GM12891 (cell line): ENCODE data around the gene SAMD8.
"Not testable (repeated sequence)": the region's sequence is repeated elsewhere in the genome, so short reads cannot be mapped to it uniquely, and the experiment has no call there.

Source experiments
- DNase-seq: peaks from one replicate; pipeline ENCODE4 v3.0.0; 2011; ENCODE audit warnings: low spot score; ENCODE audit not compliant: insufficient read length
- FAIRE-seq: peaks from 2 replicates; lab custom pipeline; 2011; peaks lifted over from hg19 to GRCh38; lab: Jason Lieb, UNC
- PAX5 ChIP-seq: IDR thresholded peaks from 2 replicates; pipeline ENCODE4 v1.6.1; 2011; ENCODE audit warnings: low read length, moderate library complexity, mild to moderate bottlenecking; ENCODE audit not compliant: insufficient read depth, severe bottlenecking
- POLR2A ChIP-seq: IDR thresholded peaks from 2 replicates; pipeline ENCODE4 v1.6.1; 2011; ENCODE audit warnings: low read depth, low read length, control low read depth
- POLR2AphosphoS5 ChIP-seq: IDR thresholded peaks from 2 replicates; pipeline ENCODE4 v1.6.1; 2011; ENCODE audit warnings: low read depth, low read length, control low read depth
- POU2F2 ChIP-seq: IDR thresholded peaks from 2 replicates; pipeline ENCODE4 v1.6.1; 2011; ENCODE audit warnings: low read depth, mild to moderate bottlenecking, control low read depth, low read length, moderate library complexity
- SPI1 ChIP-seq: IDR thresholded peaks from 2 replicates; pipeline ENCODE4 v1.6.1; 2011; ENCODE audit warnings: low read depth, low read length, control low read depth
- TAF1 ChIP-seq: IDR thresholded peaks from 2 replicates; pipeline ENCODE4 v1.6.1; 2011; ENCODE audit warnings: low read depth, low read length, control low read depth

SAMD8 gene

GRCh38 chr10:75106242-75106641 lies 5.2 kb upstream of the SAMD8 start:
- DNase-seq (no peak), FAIRE-seq (no peak)
- TF ChIP-seq SPI1 (no peak), POU2F2 (peak; percentile 52; the same call in 1 of the 2 replicates)

DNA sequence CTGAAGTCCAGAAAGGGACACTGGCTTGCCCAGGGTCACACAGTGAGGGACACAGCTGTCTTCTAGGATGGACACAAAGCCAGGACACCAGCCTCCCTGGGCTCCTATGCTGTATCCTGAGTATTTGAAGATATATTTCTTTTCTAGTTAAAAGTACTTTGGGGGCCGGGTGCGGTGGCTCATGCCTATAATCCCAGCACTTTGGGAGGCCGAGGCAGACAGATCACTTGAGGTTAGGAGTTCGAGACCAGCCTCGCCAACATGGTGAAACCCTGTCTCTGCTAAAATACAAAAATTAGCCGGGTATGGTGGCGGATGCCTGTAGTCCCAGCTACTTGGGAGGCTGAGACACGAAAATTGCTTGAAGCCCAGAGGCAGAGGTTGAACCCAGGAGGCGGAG lies 4.6 kb upstream of the SAMD8 start:
- FAIRE-seq, DNase-seq: not testable (repeated sequence)

DNA sequence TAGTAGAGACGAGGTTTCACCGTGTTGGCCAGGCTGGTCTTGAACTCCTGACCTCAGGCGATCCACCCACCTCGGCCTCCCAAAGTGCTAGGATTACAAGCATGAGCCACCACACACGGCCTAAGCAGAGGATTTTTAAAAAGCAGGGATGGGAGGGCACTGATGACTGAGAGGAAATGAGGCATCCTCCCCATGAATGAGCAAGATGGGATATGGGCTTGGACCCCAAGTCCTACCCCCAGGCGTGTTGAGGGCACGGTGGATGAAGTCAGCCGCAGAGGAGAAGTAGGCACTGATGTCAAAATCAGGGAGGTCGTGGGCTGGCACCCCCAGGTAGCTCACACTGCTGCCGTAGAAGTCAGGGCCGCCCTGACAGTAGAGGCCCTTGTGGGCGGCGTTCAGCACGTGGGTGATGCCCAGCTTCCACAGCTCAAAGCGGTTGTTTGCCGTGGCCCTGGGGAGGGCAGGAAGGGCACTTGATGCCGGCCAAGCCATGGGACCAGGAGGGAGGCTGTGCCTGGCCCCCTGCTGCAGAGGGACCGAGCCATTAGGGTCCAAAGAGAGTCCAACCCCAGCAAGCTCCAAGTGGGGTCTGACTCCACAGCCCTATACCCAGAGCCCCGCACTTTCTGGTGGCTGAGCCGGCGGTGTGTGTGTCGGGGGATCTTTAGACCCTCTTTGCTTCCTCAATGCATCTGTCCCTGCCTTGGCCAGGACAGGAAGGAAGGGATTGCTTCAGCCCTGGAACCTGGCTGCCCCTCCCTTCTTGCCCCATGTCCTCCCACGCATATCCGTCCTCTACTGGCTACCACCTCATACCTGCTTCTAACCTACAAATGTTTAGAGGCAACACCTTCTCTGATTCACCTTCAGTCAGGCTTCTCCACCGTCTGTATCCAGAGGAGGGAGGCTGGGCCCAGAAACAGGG lies 3.4 kb upstream of the SAMD8 start:
- no peak for FAIRE-seq

DNA sequence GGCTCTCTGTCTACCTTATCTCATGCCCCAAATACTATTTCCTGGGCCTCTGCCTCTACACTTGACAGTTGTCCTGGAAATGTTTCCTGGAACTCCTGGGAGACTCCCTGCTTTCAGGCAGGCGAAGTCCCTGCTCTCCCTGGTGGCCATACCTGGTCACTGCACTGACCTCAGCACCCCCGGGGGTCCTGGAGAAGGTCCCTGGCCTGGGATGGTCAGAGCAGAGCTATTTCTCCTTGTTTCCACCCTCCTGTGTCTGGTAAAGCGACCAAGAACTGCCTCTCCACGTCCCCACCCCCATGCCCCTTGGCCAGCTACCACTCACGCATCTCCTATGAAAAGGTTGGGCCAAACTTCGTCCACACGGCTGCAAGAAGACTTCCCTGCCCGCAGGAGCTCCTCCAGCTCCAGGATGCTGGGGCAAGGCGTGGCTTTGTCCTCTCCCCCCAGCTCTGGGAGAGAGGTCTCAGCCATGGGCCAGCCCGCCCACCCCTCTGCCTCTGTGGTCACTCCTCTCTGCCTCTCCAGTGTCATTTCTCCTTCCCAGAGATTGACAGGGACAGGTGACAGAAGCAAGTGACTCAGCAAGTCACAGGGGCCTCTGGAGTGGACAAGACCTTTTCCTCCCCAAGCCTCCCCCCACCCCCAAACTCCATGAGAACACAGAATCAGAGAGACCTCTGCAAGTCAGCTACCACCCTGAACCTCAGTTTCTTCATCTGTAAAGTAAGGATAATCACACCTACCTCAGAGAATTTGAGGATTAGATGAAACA lies 2.6 kb upstream of the SAMD8 start:
- no peak for TF ChIP-seq POU2F2
- no peak for TF ChIP-seq PAX5
- TF ChIP-seq TAF1: no peak
- no peak for TF ChIP-seq POLR2AphosphoS5
- TF ChIP-seq POLR2A: no peak
- no peak for TF ChIP-seq SPI1
- no peak for DNase-seq
- no peak for FAIRE-seq

More for the DNA sequence above, 3.4 kb upstream of the SAMD8 start:
- TF ChIP-seq POLR2AphosphoS5 (no peak), SPI1 (no peak)
- no peak for DNase-seq

DNA sequence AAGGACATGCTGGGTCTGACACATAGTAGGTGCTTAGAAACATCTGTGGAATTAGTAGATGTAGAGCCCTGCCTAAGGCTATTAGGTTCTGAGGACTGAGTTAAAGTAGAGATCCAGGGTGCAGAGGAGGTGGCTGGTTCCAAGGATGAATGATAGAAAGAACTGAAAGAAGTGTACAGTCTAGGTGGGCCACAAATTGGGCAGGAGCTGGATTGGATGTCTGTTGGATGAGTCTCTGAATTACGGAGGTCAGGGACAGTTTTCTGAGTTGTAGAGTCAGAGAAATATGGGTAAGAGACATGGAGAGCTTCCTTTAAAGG lies 2.0 kb upstream of the SAMD8 start:
- FAIRE-seq (no peak), DNase-seq (no peak)
- TF ChIP-seq TAF1: no peak
- no peak for TF ChIP-seq POU2F2
- TF ChIP-seq POLR2AphosphoS5: no peak
- no peak for TF ChIP-seq SPI1
- no peak for TF ChIP-seq PAX5
- TF ChIP-seq POLR2A: no peak

DNA sequence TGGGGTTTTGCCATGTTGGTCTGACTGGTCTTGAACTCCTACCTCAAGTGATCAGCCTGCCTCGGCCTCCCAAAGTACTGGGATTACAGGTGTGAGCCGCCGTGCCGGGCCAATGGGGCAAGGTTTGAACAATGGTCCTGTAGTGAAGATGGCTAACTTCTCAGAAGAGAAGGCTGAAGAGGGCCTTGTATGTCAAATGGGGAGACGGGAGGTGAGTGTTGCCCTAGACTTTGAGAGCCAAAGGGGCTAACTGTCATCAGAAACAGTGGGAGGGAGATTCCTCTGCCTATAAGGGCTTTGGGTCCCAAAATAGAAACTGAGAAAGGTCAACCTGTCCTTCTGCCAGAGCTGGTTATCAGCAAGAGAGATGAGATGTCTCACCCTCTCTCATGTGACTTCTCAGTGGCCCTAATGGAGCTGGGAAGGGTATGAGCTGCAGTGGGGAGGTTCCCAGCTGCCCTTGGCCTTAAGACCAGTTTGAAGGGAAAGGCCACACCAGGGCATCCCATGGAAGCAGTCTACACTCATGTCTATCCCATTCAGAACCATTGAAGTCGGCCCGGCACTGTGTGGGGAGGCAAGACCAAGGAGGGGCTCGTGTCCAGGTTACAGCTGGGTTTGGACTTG lies 1.3 kb upstream of the SAMD8 start:
- DNase-seq (no peak), FAIRE-seq (no peak)
- TF ChIP-seq POLR2A: no peak

DNA sequence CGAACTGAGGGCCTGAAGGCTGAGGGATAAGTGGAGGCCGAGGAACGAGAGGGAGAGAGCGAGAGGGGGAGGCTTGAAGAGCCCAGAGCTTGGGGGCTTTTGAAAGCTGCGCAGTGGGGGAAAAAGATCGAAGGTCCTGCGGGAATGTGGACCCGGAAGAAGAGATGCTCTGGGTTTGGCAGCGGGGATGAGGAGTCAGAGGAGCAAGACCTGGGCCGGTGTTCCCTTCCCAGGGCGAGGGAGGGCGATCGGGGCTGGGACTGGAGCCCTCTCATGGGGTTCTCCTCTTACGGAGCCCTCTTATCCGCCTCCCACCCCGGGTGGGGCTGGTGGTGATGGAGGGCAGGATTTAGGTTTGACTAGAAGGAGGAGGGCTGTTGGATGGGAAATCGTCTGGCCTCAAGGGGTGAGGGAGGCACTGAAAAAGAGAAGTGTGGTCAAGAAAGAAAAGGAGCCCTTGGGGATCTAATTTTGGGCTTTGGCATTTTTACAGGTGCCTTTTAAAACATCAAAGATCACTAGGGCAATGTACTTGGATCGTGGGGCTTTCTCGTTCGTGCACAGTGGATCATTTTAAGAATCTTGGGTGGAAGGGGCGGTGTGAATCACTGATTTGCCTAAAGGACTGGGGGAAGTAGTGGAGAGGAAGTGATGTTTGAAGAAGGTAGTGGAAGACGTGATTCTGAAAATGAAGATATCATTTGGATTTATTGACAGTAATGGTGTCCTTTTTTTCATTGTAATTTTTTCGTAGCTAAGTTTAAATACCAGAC lies 637 bp downstream of the SAMD8 start:
- no peak for TF ChIP-seq TAF1
- TF ChIP-seq POLR2A: no peak
- peak; percentile 84 for TF ChIP-seq SPI1
- TF ChIP-seq POU2F2: 0 out of 2 replicates have a peak, but pooled peaks have one; percentile 29
- TF ChIP-seq PAX5: no peak
- TF ChIP-seq POLR2AphosphoS5: peak; percentile 40; the same call in 1 of the 2 replicates
- peak; percentile 82 for FAIRE-seq
- no peak for DNase-seq

DNA sequence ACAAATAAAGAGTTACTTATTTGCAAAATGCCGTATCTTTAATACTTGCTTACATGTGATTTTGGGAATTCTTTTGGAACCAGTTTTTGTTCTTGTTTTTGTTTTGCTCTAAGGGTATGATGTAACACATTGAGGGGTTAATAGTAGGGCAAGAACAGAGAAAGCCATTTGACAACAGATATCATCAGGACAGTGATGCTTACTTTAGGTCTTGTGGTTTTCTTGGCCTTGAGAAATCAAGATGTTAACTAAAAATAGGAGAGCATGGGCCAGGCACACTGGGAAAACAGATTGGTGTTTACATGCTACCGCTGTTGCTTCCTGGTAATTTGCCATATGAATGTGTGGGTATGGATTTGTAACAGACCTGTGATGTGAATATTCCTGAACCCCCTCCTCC lies 3.7 kb downstream of the SAMD8 start:
- no peak for FAIRE-seq
- TF ChIP-seq POLR2A (no peak), POLR2AphosphoS5 (no peak), TAF1 (no peak), PAX5 (no peak), SPI1 (no peak), POU2F2 (no peak)
- no peak for DNase-seq

GRCh38 chr10:75116941-75117775 lies 5.7 kb downstream of the SAMD8 start:
- DNase-seq, FAIRE-seq: not testable (repeated sequence)

GRCh38 chr10:75117995-75118394 lies 6.5 kb downstream of the SAMD8 start:
- TF ChIP-seq POLR2AphosphoS5 (no peak), TAF1 (no peak), POLR2A (no peak), PAX5 (no peak), SPI1 (no peak), POU2F2 (no peak)
- FAIRE-seq (no peak), DNase-seq (no peak)

- DNase-seq, FAIRE-seq: not testable (repeated sequence)
These were observed 8.1 kb downstream of the SAMD8 start for GRCh38 chr10:75119444-75120066.
